A549 (cell line): Measurements from ENCODE around the gene SART3. TPM values are rescaled to one million over a fixed set of nuclear protein-coding genes. Genes with fewer than 3 reads are reported as not detected.

Source experiments
- ATAC-seq, 2 experiments: fragments of 200-7000 bp in 1 of 2; fragments of >200 bp in 1 of 2; cut with Nextera tagmentation in 1 of 2; cut with Tn5 transposase in 1 of 2; 3 replicates each; pipeline versions ENCODE4 v1.8.0 to v1.9.1; 2018 to 2020; ENCODE audit warnings: mild to moderate bottlenecking in 1 of 2, moderate library complexity in 1 of 2
- CTCF ChIA-PET: fragments of 300-600 bp; sonication (Branson Sonifier 250); formaldehyde crosslinking; extraction: SDS; loops from one replicate; lab custom pipeline; 2021; ENCODE audit warnings: antibody characterized with exemption, inconsistent platforms; lab: Yijun Ruan, JAX
- POLR2A ChIA-PET: fragments of 350-600 bp; formaldehyde crosslinking; extraction: SDS; loops from one replicate; lab custom pipeline; 2021; ENCODE audit warnings: antibody characterized with exemption, inconsistent platforms; lab: Yijun Ruan, JAX
- DNase-seq, 2 experiments: peaks; one replicate each; pipeline versions ENCODE4 v3.0.0 to v3.0.0-alpha.2; 2011 to 2016; ENCODE audit warnings: low read depth in 1 of 2, low spot score in 1 of 2
- FAIRE-seq: peaks from 2 replicates; lab custom pipeline; 2011; peaks lifted over from hg19 to GRCh38; lab: Jason Lieb, UNC
- H3K27ac ChIP-seq, 2 experiments: fragments of >200 bp; sonication (Bioruptor Twin); formaldehyde crosslinking; 3 replicates each; pipeline ENCODE4 v1.5.1; 2016 to 2017
- H3K4me1 ChIP-seq: fragments of >200 bp; sonication (Bioruptor Twin); formaldehyde crosslinking; 3 replicates; pipeline ENCODE4 v1.6.1; 2016
- H3K4me2 ChIP-seq: fragments of >200 bp; sonication (Bioruptor Twin); formaldehyde crosslinking; 3 replicates; pipeline ENCODE4 v1.6.1; 2016
- H3K4me3 ChIP-seq: fragments of >200 bp; sonication (Bioruptor Twin); formaldehyde crosslinking; 3 replicates; pipeline ENCODE4 v1.5.1; 2016
- H3K9me3 ChIP-seq: fragments of >200 bp; sonication (Bioruptor Twin); formaldehyde crosslinking; 3 replicates; pipeline ENCODE4 v1.6.1; 2016
- CBX2 ChIP-seq: fragments of 200-600 bp; sonication (generic); IDR thresholded peaks from 2 replicates; pipeline ENCODE4 v1.6.1; 2016; ENCODE audit warnings: low read depth, mild to moderate bottlenecking, borderline replicate concordance
- CHD4 ChIP-seq: fragments of 200-600 bp; sonication (generic); IDR thresholded peaks from 2 replicates; pipeline ENCODE4 v1.6.1; 2016; ENCODE audit warnings: antibody characterized with exemption, mild to moderate bottlenecking, borderline replicate concordance
- EHMT2 ChIP-seq: fragments of 200-600 bp; sonication (generic); IDR thresholded peaks from 2 replicates; pipeline ENCODE4 v1.6.1; 2016; ENCODE audit warnings: antibody characterized with exemption, low read depth, mild to moderate bottlenecking, moderate library complexity
- ELK1 ChIP-seq: fragments of 150-350 bp; IDR thresholded peaks from 2 replicates; pipeline ENCODE4 v1.6.1; 2014; ENCODE audit warnings: low read depth, mild to moderate bottlenecking, low read length
- ESRRA ChIP-seq: fragments of 150-350 bp; IDR thresholded peaks from 2 replicates; pipeline ENCODE4 v1.6.1; 2014; ENCODE audit warnings: mild to moderate bottlenecking, low read length, borderline replicate concordance
- FOXS1 ChIP-seq: fragments of 250-450 bp; sonication (Bioruptor Pico); IDR thresholded peaks from 2 replicates; pipeline ENCODE4 v1.5.0; 2020; ENCODE audit warnings: mild to moderate bottlenecking, moderate library complexity
- HMGXB4 ChIP-seq: fragments of 250-450 bp; sonication (Bioruptor Pico); IDR thresholded peaks from 2 replicates; pipeline ENCODE4 v1.5.0; 2021; ENCODE audit warnings: mild to moderate bottlenecking, moderate library complexity, borderline replicate concordance
- HOXB13 ChIP-seq: fragments of 250-450 bp; sonication (Bioruptor Pico); IDR thresholded peaks from 2 replicates; pipeline ENCODE4 v1.5.0; 2020; ENCODE audit warnings: low read depth, mild to moderate bottlenecking, moderate library complexity
- JUN ChIP-seq, 2 experiments: fragments of >200 bp; sonication (Bioruptor Twin); formaldehyde crosslinking; IDR thresholded peaks; 2 replicates in 1 of 2; 3 replicates in 1 of 2; pipeline ENCODE4 v1.6.1; 2016 to 2017
- MAFK ChIP-seq: fragments of 450-650 bp; IDR thresholded peaks from 2 replicates; pipeline ENCODE4 v1.6.1; 2014; ENCODE audit not compliant: partially characterized antibody
- MAZ ChIP-seq: fragments of 150-350 bp; IDR thresholded peaks from 2 replicates; pipeline ENCODE4 v1.6.1; 2014; ENCODE audit warnings: antibody characterized with exemption, low read depth, low read length, borderline replicate concordance
- NFE2L2 ChIP-seq: fragments of 150-350 bp; conservative IDR thresholded peaks from 2 replicates; pipeline ENCODE4 v1.6.1; 2014; ENCODE audit warnings: low read length
- NR3C1 ChIP-seq: fragments of >200 bp; sonication (Bioruptor Twin); formaldehyde crosslinking; IDR thresholded peaks from 3 replicates; pipeline ENCODE4 v1.6.1; 2017
- PBX3 ChIP-seq: IDR thresholded peaks from 2 replicates; pipeline ENCODE4 v1.6.1; 2012
- POLR2AphosphoS2 ChIP-seq: conservative IDR thresholded peaks from 2 replicates; pipeline ENCODE4 v1.6.1; 2012; ENCODE audit warnings: low read length, improper control_type of control experiment, inconsistent platforms
- RFX5 ChIP-seq: fragments of 450-650 bp; IDR thresholded peaks from 2 replicates; pipeline ENCODE4 v1.7.1; 2014; ENCODE audit warnings: antibody characterized with exemption, mild to moderate bottlenecking, moderate library complexity
- RNF2 ChIP-seq: fragments of 200-600 bp; sonication (generic); IDR thresholded peaks from 2 replicates; pipeline ENCODE4 v1.6.1; 2016; ENCODE audit warnings: low read depth, mild to moderate bottlenecking, antibody characterized with exemption, moderate library complexity, borderline replicate concordance
- SMC3 ChIP-seq: fragments of >200 bp; sonication (Bioruptor Twin); formaldehyde crosslinking; IDR thresholded peaks from 3 replicates; pipeline ENCODE4 v1.6.1; 2018; ENCODE audit warnings: inconsistent platforms
- TFCP2L1 ChIP-seq: fragments of 250-450 bp; sonication (Bioruptor Pico); IDR thresholded peaks from 2 replicates; pipeline ENCODE4 v1.5.0; 2021; ENCODE audit warnings: mild to moderate bottlenecking
- ZFP36 ChIP-seq: fragments of 450-650 bp; IDR thresholded peaks from 2 replicates; pipeline ENCODE4 v1.6.1; 2014; ENCODE audit warnings: borderline replicate concordance; ENCODE audit not compliant: partially characterized antibody
- ZSCAN20 ChIP-seq: fragments of 250-450 bp; sonication (Bioruptor Pico); IDR thresholded peaks from 2 replicates; pipeline ENCODE4 v1.8.0; 2022; ENCODE audit warnings: mild to moderate bottlenecking, moderate library complexity
- WGBS: methylation state at CpG from one replicate; pipeline ENCODE4 v1.1.6; 2017; ENCODE audit errors: missing lambda C conversion rate; 5-methylcytosine and 5-hydroxymethylcytosine counted together
- polyA plus RNA-seq, 4 experiments: library from polyadenylated mRNA; depleted of rRNA in 3 of 4; stranded (reverse); fragments of >200 nt; fragmentation: RNase III in 1 of 4; extraction: RNeasy Plus Mini Kit Qiagen cat#74134 plus additional on column Dnase treatment in 1 of 4; gene quantifications; 2 replicates in 3 of 4; 3 replicates in 1 of 4; pipeline ENCODE4 v1.2.3, GENCODE V29; 2011 to 2017

The SART3 gene
- polyA plus RNA-seq, 2 of the 4 experiments (the other 2 are of a cell fraction), result 52.7 to 77.2 TPM

DNA sequence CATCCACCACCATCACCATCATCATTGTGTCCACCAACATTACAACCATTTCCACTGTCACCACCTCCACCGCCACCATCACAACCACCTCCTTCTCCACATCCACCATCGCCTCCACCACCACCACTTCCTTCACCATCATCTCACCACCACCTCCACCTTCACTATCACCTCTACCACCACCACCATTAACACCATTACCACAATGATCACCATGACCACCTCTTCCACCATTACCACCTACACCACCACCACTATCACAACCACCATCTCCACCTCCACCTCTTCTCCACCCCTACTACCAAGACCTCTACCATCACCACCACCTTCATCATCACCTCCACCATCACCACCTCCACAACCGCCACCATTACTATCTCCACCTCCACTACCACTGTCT, 17.8 kb upstream of the SART3 start:
- WGBS, result 60% methylated on average over 3 of the region's 3 CpGs
- POLR2A ChIA-PET, result no interaction called here
- CTCF ChIA-PET, result interaction anchor here (1.2 to 22.8 kb wide), 4 partner anchors 15 to 39 kb away, joined by 4 to 533 read pairs (median 10); no protein-coding TSS in a partner anchor
- no peak overlapping the region for H3K4me3 ChIP-seq
- no peak for DNase-seq
- FAIRE-seq, result no peak
- TF ChIP-seq RNF2 (no peak), FOXS1 (CRISPR knock-in tag) (no peak)
- H3K4me2 ChIP-seq, result no peak overlapping the region
- ATAC-seq, result no peak
- H3K4me1 ChIP-seq, result no peaks in the 10 kb centered on the region
- H3K27ac ChIP-seq, result no peak overlapping the region
- H3K9me3 ChIP-seq, result no peaks in the 10 kb centered on the region

GRCh38 chr12:108578264-108578663, 17.3 kb upstream of the SART3 start:
- WGBS, result 54% methylated on average over 2 of the region's 2 CpGs
- Histone ChIP-seq H3K27ac (no peak overlapping the region), H3K4me3 (no peak overlapping the region), H3K9me3 (no peaks in the 10 kb centered on the region), H3K4me1 (no peaks in the 10 kb centered on the region), H3K4me2 (no peak overlapping the region)
- DNase-seq (no peak), FAIRE-seq (no peak), ATAC-seq (no peak)
- TF ChIP-seq HOXB13 (CRISPR knock-in tag), result no peak
- ChIA-PET POLR2A (no interaction called here), CTCF (interaction anchor here (2.0 to 22.8 kb wide), 2 partner anchors 14 to 35 kb away, joined by 9 to 533 read pairs; no protein-coding TSS in a partner anchor)

DNA sequence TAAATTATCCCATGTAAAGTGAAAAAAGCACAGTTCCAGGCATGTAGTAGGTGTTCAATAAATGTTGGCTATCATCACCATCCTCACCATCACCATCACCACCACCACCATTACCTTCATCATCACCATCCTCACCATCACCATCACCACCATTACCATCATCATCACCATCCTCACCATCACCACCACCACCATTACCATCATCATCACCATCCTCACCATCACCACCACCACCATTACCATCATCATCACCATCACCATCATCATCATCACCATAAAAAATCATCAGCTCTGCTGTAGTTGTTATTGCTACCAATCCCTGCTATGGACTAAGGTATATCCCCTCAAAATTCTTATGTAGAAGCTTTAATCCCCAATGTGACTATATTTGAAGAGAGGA, 16.5 kb upstream of the SART3 start:
- no peak overlapping the region for H3K4me3 ChIP-seq
- no peak overlapping the region for H3K4me2 ChIP-seq
- ChIA-PET CTCF (interaction anchor here (1.4 to 22.8 kb wide), 3 partner anchors 13 to 36 kb away, joined by 4 to 533 read pairs (median 9); no protein-coding TSS in a partner anchor), POLR2A (no interaction called here)
- H3K27ac ChIP-seq, result no peak overlapping the region
- no peak for ATAC-seq
- no peak for TF ChIP-seq ZSCAN20 (CRISPR knock-in tag)
- TF ChIP-seq NR3C1, result no peak
- TF ChIP-seq JUN (IDR thresholded peaks at IDR 0.05), result no peak
- DNase-seq, result no peak
- no peaks in the 10 kb centered on the region for H3K4me1 ChIP-seq
- FAIRE-seq, result no peak
- H3K9me3 ChIP-seq, result no peaks in the 10 kb centered on the region

DNA sequence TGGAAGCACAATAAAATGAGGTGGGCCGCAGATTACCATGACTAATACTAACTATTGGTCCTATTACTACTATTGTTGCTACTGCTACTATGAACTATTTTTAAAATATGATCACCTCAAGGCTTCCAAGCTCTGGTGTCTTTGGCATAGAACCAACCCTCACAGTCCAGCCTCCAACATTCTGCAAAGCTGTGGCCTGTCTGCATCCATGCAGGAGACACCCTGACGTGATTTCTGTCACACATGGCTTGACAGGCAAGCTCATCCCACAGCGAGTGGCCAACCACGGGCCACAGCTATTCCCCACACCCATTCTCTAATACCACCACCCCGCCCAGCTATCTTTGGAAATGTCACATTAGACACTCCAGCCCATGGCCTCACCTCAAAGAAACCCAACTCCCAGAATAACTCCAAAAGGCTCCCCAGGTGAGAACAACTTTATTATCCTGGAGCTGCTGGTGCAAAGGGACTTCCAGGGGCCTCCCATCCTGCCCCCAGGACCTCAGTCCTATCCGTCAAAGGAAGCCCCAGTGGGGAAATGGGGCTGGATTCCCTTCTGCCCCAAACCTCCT, 15.8 kb upstream of the SART3 start:
- no peak for DNase-seq
- no peaks in the 10 kb centered on the region for H3K9me3 ChIP-seq
- H3K4me2 ChIP-seq, result no peak overlapping the region
- TF ChIP-seq FOXS1 (CRISPR knock-in tag), result no peak
- no peak for TF ChIP-seq NFE2L2
- no peak for TF ChIP-seq ESRRA
- no peak for TF ChIP-seq ZFP36
- no peak for TF ChIP-seq ELK1
- no peak for TF ChIP-seq TFCP2L1 (CRISPR knock-in tag)
- ATAC-seq, result no peak
- POLR2A ChIA-PET, result no interaction called here
- CTCF ChIA-PET, result interaction anchor here (0.8 to 22.8 kb wide), 5 partner anchors 12 to 88 kb away, joined by 3 to 533 read pairs (median 8); no protein-coding TSS in a partner anchor
- FAIRE-seq, result no peak
- H3K4me3 ChIP-seq, result no peak overlapping the region
- no peak overlapping the region for H3K27ac ChIP-seq
- 23% methylated on average over 6 of the region's 6 CpGs for WGBS
- H3K4me1 ChIP-seq, result no peaks in the 10 kb centered on the region

DNA sequence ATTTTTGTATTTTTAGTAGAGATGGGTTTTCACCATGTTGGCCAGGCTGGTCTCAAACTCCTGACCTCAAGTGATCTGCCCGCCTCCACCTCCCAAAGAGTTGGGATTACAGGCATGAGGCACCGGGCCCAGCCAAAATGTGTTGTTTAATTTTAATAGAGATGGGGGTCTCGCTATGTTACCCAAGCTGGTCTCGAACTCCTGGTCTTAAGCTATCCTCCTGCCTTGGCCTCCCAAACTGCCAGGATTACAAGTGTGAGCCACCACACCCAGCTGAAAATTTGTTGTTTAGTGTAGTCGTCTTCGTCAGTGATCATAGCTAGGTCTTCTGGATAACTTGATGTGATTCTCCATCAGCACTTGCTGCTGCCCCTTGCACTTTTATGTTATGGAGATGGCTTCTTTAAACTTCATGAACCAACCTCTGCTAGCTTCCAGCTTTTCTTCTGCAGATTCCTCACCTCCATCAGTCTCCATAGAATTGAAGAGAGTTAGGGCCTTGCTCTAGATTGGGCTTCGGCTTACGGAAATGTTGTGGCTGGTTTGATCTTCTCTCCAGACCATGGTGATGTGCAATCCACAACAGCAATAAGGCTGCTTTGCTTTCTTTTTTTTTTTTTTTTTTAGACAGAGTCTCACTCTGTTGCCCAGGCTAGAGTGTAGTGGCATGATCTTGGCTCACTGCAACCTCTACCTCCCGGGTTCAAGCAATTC, 14.4 kb upstream of the SART3 start:
- FAIRE-seq (no peak), ATAC-seq (no peak), DNase-seq (no peak)
- Histone ChIP-seq H3K4me1 (no peaks in the 10 kb centered on the region), H3K27ac (no peak overlapping the region), H3K4me2 (no peak overlapping the region), H3K4me3 (no peak overlapping the region), H3K9me3 (no peaks in the 10 kb centered on the region)
- 84% methylated on average over 9 of the region's 9 CpGs for WGBS
- ChIA-PET POLR2A (no interaction called here), CTCF (interaction anchor here (2.2 to 22.8 kb wide), 2 partner anchors 11 to 38 kb away, joined by 8 to 533 read pairs; no protein-coding TSS in a partner anchor)
- TF ChIP-seq HMGXB4 (CRISPR knock-in tag) (no peak), SMC3 (no peak), EHMT2 (no peak), MAZ (no peak), CBX2 (no peak), ESRRA (no peak), POLR2AphosphoS2 (no peak), MAFK (no peak), TFCP2L1 (CRISPR knock-in tag) (no peak), CHD4 (no peak), RNF2 (no peak), PBX3 (no peak), JUN (IDR thresholded peaks at IDR 0.05) (no peak), RFX5 (no peak)
